K562 (cell line): ENCODE measurements around the gene CPTP. TPM values are rescaled to one million over a fixed set of nuclear protein-coding genes. Genes with fewer than 3 reads are reported as not detected.
A peak's percentile ranks its signal among the peaks of the same experiment; 100 is the strongest.

Source experiments
- ATAC-seq: fragments of 200-7000 bp; cut with Tn5 transposase; 3 replicates; pipeline ENCODE4 v1.9.1; 2020; ENCODE audit warnings: moderate library complexity
- BruUV-seq: library from RNA; stranded (reverse); fragments of 400-500 nt; replicated peaks from 2 replicates; lab custom pipeline; 2021; lab: Mats Ljungman, UMichigan
- CTCF ChIA-PET: fragments of 300-600 bp; formaldehyde crosslinking; extraction: SDS; loops from one replicate; lab custom pipeline; 2021; ENCODE audit warnings: low intra/inter-chr PET ratio; lab: Yijun Ruan, JAX
- POLR2A ChIA-PET: fragments of 300-600, 350-650 bp; sonication (Branson Sonifier 250); formaldehyde crosslinking; extraction: SDS; loops from one replicate; lab custom pipeline; 2021; ENCODE audit warnings: antibody characterized with exemption, inconsistent platforms; lab: Yijun Ruan, JAX
- DNase-seq, 4 experiments: peaks; one replicate each; pipeline versions ENCODE4 v3.0.0 to v3.0.0-alpha.2; 2011 to 2018; ENCODE audit warnings: low spot score in 3 of 4, mixed read lengths in 3 of 4; ENCODE audit errors: extremely low read depth in 1 of 4
- FAIRE-seq: peaks from 2 replicates; lab custom pipeline; 2011; peaks lifted over from hg19 to GRCh38; lab: Jason Lieb, UNC
- H2AFZ ChIP-seq: 2 replicates; pipeline ENCODE4 v1.6.0; 2011; ENCODE audit warnings: low read depth, low read length, control low read depth, inconsistent platforms
- H3K27ac ChIP-seq: fragments of 200-600 bp; 3 replicates; pipeline ENCODE4 v1.8.0; 2011; ENCODE audit warnings: low read depth, mild to moderate bottlenecking, control low read depth, inconsistent platforms, low read length, moderate library complexity, mixed read lengths; ENCODE audit errors: extremely low read depth
- H3K27me3 ChIP-seq, 2 experiments: fragments of 300-600 bp in 1 of 2; 2 replicates in 1 of 2; 3 replicates in 1 of 2; pipeline versions ENCODE4 v1.6.0 to v1.8.0; 2011; ENCODE audit warnings: inconsistent platforms in 2 of 2, low read length in 2 of 2, mild to moderate bottlenecking in 1 of 2, mixed read lengths in 1 of 2, moderate library complexity in 1 of 2; ENCODE audit not compliant: control insufficient read depth in 2 of 2, insufficient read depth in 2 of 2
- H3K36me3 ChIP-seq: fragments of 300-600 bp; 3 replicates; pipeline ENCODE4 v1.8.0; 2011; ENCODE audit warnings: mild to moderate bottlenecking, low read length, inconsistent platforms; ENCODE audit not compliant: control insufficient read depth, insufficient read depth
- H3K4me1 ChIP-seq, 2 experiments: fragments of 200-600 bp in 1 of 2; replicated peaks in 1 of 2; 2 replicates in 1 of 2; 3 replicates in 1 of 2; pipeline versions ENCODE4 v1.5.1 to v1.8.0; 2011; ENCODE audit warnings: inconsistent platforms in 2 of 2, low read length in 2 of 2, mild to moderate bottlenecking in 1 of 2, mixed read lengths in 1 of 2, moderate library complexity in 1 of 2; ENCODE audit not compliant: control insufficient read depth in 2 of 2, insufficient read depth in 2 of 2
- H3K4me2 ChIP-seq: 2 replicates; pipeline ENCODE4 v1.6.1; 2011; ENCODE audit warnings: low read length, control low read depth, inconsistent platforms, mixed read lengths; ENCODE audit not compliant: insufficient read depth
- H3K4me3 ChIP-seq: fragments of 200-600 bp; sonication (generic), shearing (Covaris generic); 2 replicates; pipeline ENCODE4 v1.5.1; 2016; ENCODE audit warnings: control low read depth, inconsistent platforms
- H3K79me2 ChIP-seq: fragments of 200-600 bp; 3 replicates; pipeline ENCODE4 v1.8.0; 2011; ENCODE audit warnings: low read length, inconsistent platforms; ENCODE audit not compliant: control insufficient read depth, insufficient read depth
- H3K9ac ChIP-seq, 2 experiments: 2 replicates each; pipeline versions ENCODE4 v1.6.0 to v1.6.1; 2011; ENCODE audit warnings: low read depth in 2 of 2, low read length in 2 of 2, control low read depth in 1 of 2, inconsistent platforms in 1 of 2, mild to moderate bottlenecking in 1 of 2, mixed read lengths in 1 of 2; ENCODE audit not compliant: insufficient read depth in 1 of 2
- H3K9me1 ChIP-seq: one replicate; pipeline ENCODE4 v1.6.0; 2011; ENCODE audit warnings: inconsistent platforms, mild to moderate bottlenecking, low read length, moderate library complexity; ENCODE audit not compliant: control insufficient read depth, insufficient read depth
- H3K9me3 ChIP-seq: replicated peaks from 2 replicates; pipeline ENCODE4 v1.5.1; 2011; ENCODE audit warnings: low read depth, low read length, inconsistent platforms; ENCODE audit not compliant: control insufficient read depth, insufficient read depth
- H4K20me1 ChIP-seq: replicated peaks from 2 replicates; pipeline ENCODE4 v1.6.1; 2011; ENCODE audit warnings: low read length, inconsistent platforms, mixed read lengths; ENCODE audit not compliant: control insufficient read depth, insufficient read depth
- CHD1 ChIP-seq: fragments of 200-600 bp; sonication (generic); IDR thresholded peaks from one replicate; pipeline ENCODE4 v1.6.1; 2012; ENCODE audit warnings: mild to moderate bottlenecking, moderate library complexity, low read length, inconsistent platforms
- CHD4 ChIP-seq: fragments of 200-600 bp; sonication (generic); IDR thresholded peaks from 3 replicates; pipeline ENCODE4 v1.6.1; 2012; ENCODE audit warnings: low read depth, mild to moderate bottlenecking, mixed read lengths, low read length, inconsistent platforms; ENCODE audit not compliant: insufficient read depth, insufficient replicate concordance, poor library complexity, severe bottlenecking
- ILK ChIP-seq: fragments of 450-650 bp; IDR thresholded peaks from 2 replicates; pipeline ENCODE4 v1.6.1; 2016; ENCODE audit warnings: missing genetic modification characterization, low read depth, mild to moderate bottlenecking, missing compliant biosample characterization, moderate library complexity, borderline replicate concordance
- KLF1 ChIP-seq: fragments of 450-650 bp; IDR thresholded peaks from 2 replicates; pipeline ENCODE4 v1.6.1; 2016; ENCODE audit warnings: missing genetic modification characterization, missing compliant biosample characterization
- MCM3 ChIP-seq: fragments of 450-650 bp; IDR thresholded peaks from 2 replicates; pipeline ENCODE4 v1.6.1; 2016
- MYNN ChIP-seq, 2 experiments: sonication (generic); formaldehyde crosslinking in 1 of 2; IDR thresholded peaks; 2 replicates each; pipeline versions ENCODE4 v1.5.0 to v1.6.1; 2016 to 2020; ENCODE audit warnings: antibody characterized with exemption in 1 of 2, missing genetic modification reagents in 1 of 2
- NFIX ChIP-seq: fragments of 250-450 bp; sonication (Bioruptor Pico); IDR thresholded peaks from 2 replicates; pipeline ENCODE4 v1.4.0; 2020; ENCODE audit warnings: low read depth, mild to moderate bottlenecking, moderate library complexity
- POLR3G ChIP-seq: IDR thresholded peaks from 2 replicates; pipeline ENCODE4 v1.6.1; 2011; ENCODE audit not compliant: insufficient read length, insufficient replicate concordance; ENCODE audit errors: extremely low read depth
- U2AF1 ChIP-seq: fragments of 200-400 bp; formaldehyde crosslinking; optimal IDR thresholded peaks from 2 replicates; pipeline ENCODE3; 2017; ENCODE audit warnings: mild to moderate bottlenecking, low read depth, low read length, moderate library complexity
- ZNF124 ChIP-seq: sonication (generic); formaldehyde crosslinking; IDR thresholded peaks from 2 replicates; pipeline ENCODE4 v1.8.1; 2022; ENCODE audit warnings: missing genetic modification reagents
- ZNF561 ChIP-seq: fragments of 450-650 bp; formaldehyde crosslinking; conservative IDR thresholded peaks from 2 replicates; pipeline ENCODE4 v1.4.0; 2020; ENCODE audit warnings: mild to moderate bottlenecking, moderate library complexity
- WGBS: fragments of 100-300 bp; shearing (Covaris generic); methylation state at CpG from one replicate; pipeline ENCODE4 v1.1.6; 2016; ENCODE audit warnings: low coverage, mixed read lengths; ENCODE audit not compliant: insufficient coverage; ENCODE audit errors: missing lambda C conversion rate; 5-methylcytosine and 5-hydroxymethylcytosine counted together
- in situ Hi-C: fragments of 300-500 bp; cut with MboI; formaldehyde crosslinking; loops from 4 replicates; pipeline ENCODE4 v1.15.0; 2018; ENCODE audit warnings: inconsistent platforms, mixed read lengths
- intact Hi-C: fragments of 100-400 bp; cut with micrococcal nuclease; formaldehyde crosslinking; loops from 2 replicates; pipeline ENCODE4 v1.14.2; 2022
- polyA plus RNA-seq, 8 experiments: library from polyadenylated mRNA; depleted of rRNA in 4 of 8; stranded (reverse) in 5 of 8; unstranded in 3 of 8; fragments of >200 nt; fragmentation: Nextera tagmentation in 2 of 8; fragmentation: Illumina TruSeq in 1 of 8; extraction: Ambion mirVana in 2 of 8; extraction: Trizol in 1 of 8; gene quantifications; 2 replicates each; pipeline versions ENCODE4 v1.2.1 to v1.2.3, GENCODE V29; 2011 to 2014; ENCODE audit warnings: inconsistent platforms in 1 of 8, missing spikeins in 1 of 8
- total RNA-seq, 7 experiments: library from RNA; depleted of rRNA in 6 of 7; stranded (reverse); fragments of >200 nt in 6 of 7; fragmentation: Illumina TruSeq in 2 of 7; extraction: Trizol in 2 of 7; gene quantifications; 2 replicates each; pipeline versions ENCODE4 v1.2.1 to v1.2.3, GENCODE V29; 2011 to 2021; ENCODE audit warnings: low replicate concordance in 1 of 7
- TF ChIP-seq, protein P1 (sequence below), 3 experiments: fragments of 200-800 bp in 1 of 3; sonication (Bioruptor generic) in 1 of 3; sonication (generic) in 1 of 3; formaldehyde crosslinking in 1 of 3; IDR thresholded peaks; 2 replicates each; pipeline versions ENCODE4 v1.6.1 to v1.8.0; 2016 to 2022; ENCODE audit warnings: mild to moderate bottlenecking in 2 of 3, missing compliant biosample characterization in 2 of 3, missing genetic modification characterization in 2 of 3, missing genetic modification reagents in 1 of 3
- TF ChIP-seq, protein P2 (sequence below): fragments of 450-650 bp; IDR thresholded peaks from 2 replicates; pipeline ENCODE4 v1.6.1; 2016; ENCODE audit warnings: borderline replicate concordance
- TF ChIP-seq, protein P3 (sequence below): sonication (generic); formaldehyde crosslinking; IDR thresholded peaks from 2 replicates; pipeline ENCODE4 v1.8.1; 2023; ENCODE audit warnings: mild to moderate bottlenecking, missing genetic modification reagents

The CPTP gene
- total and polyA plus RNA-seq, 9 of the 15 experiments (the other 6 are each of a cell fraction or from before 2014, with no cell fraction given), result 0.11 to 25.8 (median 3.5) TPM

DNA sequence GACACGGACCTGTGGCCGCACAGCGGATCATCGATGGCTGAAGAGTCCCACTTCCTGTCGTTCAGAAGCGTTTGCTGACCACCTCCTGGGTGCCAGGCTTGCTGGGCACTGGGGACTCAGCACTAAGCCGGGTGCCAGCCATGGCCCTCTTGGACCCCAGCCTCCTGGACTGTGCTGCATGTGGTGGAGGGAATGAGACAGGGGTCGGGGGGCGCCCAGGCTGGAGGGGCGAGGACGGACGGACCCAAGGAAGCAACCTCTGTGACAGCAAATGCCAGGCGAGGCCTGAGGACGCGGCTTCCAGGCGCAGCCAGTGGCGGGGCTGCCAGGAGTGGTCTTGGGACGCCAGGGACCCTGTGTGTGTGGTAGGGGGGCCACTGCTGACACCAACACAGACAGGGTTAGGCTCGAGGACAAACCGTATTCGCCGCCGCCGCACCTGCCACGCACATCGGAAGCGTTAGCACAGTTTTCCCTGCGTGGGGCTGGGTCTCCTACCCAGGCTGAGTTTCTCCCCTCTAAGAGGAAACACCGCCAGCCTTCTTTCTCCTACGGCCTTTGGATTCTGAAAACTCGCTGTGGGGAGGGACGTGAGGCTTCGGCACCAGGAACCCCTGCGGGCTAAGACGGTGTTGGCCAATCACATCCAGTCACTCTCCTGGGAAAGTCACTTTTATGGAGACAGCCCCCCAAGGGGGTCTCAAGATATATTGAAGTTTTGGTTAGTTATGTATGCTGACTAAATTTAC lies 36.8 kb downstream of the CPTP start:
- peaks cover 10% of the 10 kb centered on the region; the same call in 2 of the 3 replicates for H3K79me2 ChIP-seq
- BruUV-seq, result no TSS peak
- H4K20me1 ChIP-seq, result no peaks in the 10 kb centered on the region
- H3K27ac ChIP-seq, result no peak overlapping the region; the same call in 2 of the 3 replicates
- ATAC-seq (no peak), FAIRE-seq (no peak), DNase-seq (no peak)
- peaks cover 8% of the 10 kb centered on the region for H3K9me3 ChIP-seq
- no peak overlapping the region for H3K4me3 ChIP-seq
- no peaks in the 10 kb centered on the region for H3K36me3 ChIP-seq
- WGBS, result 80% methylated on average over 28 of the region's 35 CpGs
- intact Hi-C loops, result no loop called here
- H3K4me2 ChIP-seq, result no peak overlapping the region
- H2AFZ ChIP-seq, result 0 out of 2 replicates have a peak overlapping the region, but pooled peaks have one; percentile 20
- H3K4me1 ChIP-seq, result peaks cover 19 to 57% of the 10 kb centered on the region in 2 experiments
- H3K27me3 ChIP-seq, result no peaks in the 10 kb centered on the region; a peak in 1 of 5 replicates
- ChIA-PET POLR2A (no interaction called here), CTCF (no interaction called here)
- H3K9ac ChIP-seq, result no peak overlapping the region
- H3K9me1 ChIP-seq, result no peaks in the 10 kb centered on the region
- in situ Hi-C loops, result loop anchor here (10.0 kb wide), 1 partner anchor 553 kb away; the partner anchor contains the start of genes CALML6 and TMEM52
- TF ChIP-seq CHD4, result no peak
- TF ChIP-seq, protein P1, sequence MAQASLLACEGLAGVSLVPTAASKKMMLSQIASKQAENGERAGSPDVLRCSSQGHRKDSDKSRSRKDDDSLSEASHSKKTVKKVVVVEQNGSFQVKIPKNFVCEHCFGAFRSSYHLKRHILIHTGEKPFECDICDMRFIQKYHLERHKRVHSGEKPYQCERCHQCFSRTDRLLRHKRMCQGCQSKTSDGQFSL (CRISPR knock-in tag; IDR thresholded peaks at IDR 0.05), result peak; percentile 60; the same call in 1 of the 2 replicates
- TF ChIP-seq, protein P1 (tag; IDR thresholded peaks at IDR 0.05), result no peak
- TF ChIP-seq NFIX, result no peak
- TF ChIP-seq, protein P2, sequence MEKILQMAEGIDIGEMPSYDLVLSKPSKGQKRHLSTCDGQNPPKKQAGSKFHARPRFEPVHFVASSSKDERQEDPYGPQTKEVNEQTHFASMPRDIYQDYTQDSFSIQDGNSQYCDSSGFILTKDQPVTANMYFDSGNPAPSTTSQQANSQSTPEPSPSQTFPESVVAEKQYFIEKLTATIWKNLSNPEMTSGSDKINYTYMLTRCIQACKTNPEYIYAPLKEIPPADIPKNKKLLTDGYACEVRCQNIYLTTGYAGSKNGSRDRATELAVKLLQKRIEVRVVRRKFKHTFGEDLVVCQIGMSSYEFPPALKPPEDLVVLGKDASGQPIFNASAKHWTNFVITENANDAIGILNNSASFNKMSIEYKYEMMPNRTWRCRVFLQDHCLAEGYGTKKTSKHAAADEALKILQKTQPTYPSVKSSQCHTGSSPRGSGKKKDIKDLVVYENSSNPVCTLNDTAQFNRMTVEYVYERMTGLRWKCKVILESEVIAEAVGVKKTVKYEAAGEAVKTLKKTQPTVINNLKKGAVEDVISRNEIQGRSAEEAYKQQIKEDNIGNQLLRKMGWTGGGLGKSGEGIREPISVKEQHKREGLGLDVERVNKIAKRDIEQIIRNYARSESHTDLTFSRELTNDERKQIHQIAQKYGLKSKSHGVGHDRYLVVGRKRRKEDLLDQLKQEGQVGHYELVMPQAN, result no peak
- no peak for TF ChIP-seq ILK (tag)
- TF ChIP-seq MCM3, result no peak
- TF ChIP-seq, protein P3, sequence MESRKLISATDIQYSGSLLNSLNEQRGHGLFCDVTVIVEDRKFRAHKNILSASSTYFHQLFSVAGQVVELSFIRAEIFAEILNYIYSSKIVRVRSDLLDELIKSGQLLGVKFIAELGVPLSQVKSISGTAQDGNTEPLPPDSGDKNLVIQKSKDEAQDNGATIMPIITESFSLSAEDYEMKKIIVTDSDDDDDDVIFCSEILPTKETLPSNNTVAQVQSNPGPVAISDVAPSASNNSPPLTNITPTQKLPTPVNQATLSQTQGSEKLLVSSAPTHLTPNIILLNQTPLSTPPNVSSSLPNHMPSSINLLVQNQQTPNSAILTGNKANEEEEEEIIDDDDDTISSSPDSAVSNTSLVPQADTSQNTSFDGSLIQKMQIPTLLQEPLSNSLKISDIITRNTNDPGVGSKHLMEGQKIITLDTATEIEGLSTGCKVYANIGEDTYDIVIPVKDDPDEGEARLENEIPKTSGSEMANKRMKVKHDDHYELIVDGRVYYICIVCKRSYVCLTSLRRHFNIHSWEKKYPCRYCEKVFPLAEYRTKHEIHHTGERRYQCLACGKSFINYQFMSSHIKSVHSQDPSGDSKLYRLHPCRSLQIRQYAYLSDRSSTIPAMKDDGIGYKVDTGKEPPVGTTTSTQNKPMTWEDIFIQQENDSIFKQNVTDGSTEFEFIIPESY (CRISPR knock-in tag), result 0 out of 2 replicates have a peak, but pooled peaks have one; percentile 28
- TF ChIP-seq KLF1, result no peak
- TF ChIP-seq MYNN (IDR thresholded peaks at IDR 0.05), result no peak
- TF ChIP-seq MYNN (CRISPR knock-in tag; IDR thresholded peaks at IDR 0.05), result no peak
- TF ChIP-seq CHD1, result no peak
- no peak for TF ChIP-seq POLR3G
- no peak for TF ChIP-seq U2AF1
- no peak for TF ChIP-seq ZNF124 (CRISPR knock-in tag)
- TF ChIP-seq ZNF561, result no peak
